Karpas-422 (cell line): Measurements from ENCODE around the gene OTOGL. TPM values are rescaled to one million over a fixed set of nuclear protein-coding genes. Genes with fewer than 3 reads are reported as not detected.

ENCODE experiments used
- DNase-seq: peaks from one replicate; pipeline ENCODE4 v3.0.0-alpha.2; 2015
- H2AFZ ChIP-seq: fragments of 200-600 bp; sonication (generic); 2 replicates; pipeline ENCODE4 v1.6.1; 2014; ENCODE audit warnings: antibody characterized with exemption, low read length, mixed read lengths
- H3K27ac ChIP-seq: fragments of 200-600 bp; sonication (generic); 2 replicates; pipeline ENCODE4 v1.5.1; 2014; ENCODE audit warnings: mild to moderate bottlenecking, low read length, moderate library complexity
- H3K27me3 ChIP-seq: fragments of 200-600 bp; sonication (generic); 2 replicates; pipeline ENCODE4 v1.6.1; 2014; ENCODE audit warnings: low read length, mixed read lengths
- H3K36me3 ChIP-seq: fragments of 200-600 bp; sonication (generic); 2 replicates; pipeline ENCODE4 v1.6.1; 2014; ENCODE audit warnings: low read length, mixed read lengths; ENCODE audit not compliant: insufficient read depth
- H3K4me1 ChIP-seq: fragments of 200-600 bp; sonication (generic); 2 replicates; pipeline ENCODE4 v1.6.1; 2014; ENCODE audit warnings: mild to moderate bottlenecking, low read length, mixed read lengths
- H3K4me2 ChIP-seq: fragments of 200-600 bp; sonication (generic); 2 replicates; pipeline ENCODE4 v1.6.1; 2014; ENCODE audit warnings: low read length, low read depth, mild to moderate bottlenecking; ENCODE audit not compliant: poor library complexity, severe bottlenecking
- H3K4me3 ChIP-seq: fragments of 200-600 bp; sonication (generic); 2 replicates; pipeline ENCODE4 v1.5.1; 2014; ENCODE audit warnings: mild to moderate bottlenecking, antibody characterized with exemption, low read length, mixed read lengths
- H3K79me2 ChIP-seq: fragments of 200-600 bp; sonication (generic); 2 replicates; pipeline ENCODE4 v1.6.1; 2014; ENCODE audit warnings: mild to moderate bottlenecking, low read length, mixed read lengths
- H3K9ac ChIP-seq: fragments of 200-600 bp; sonication (generic); 2 replicates; pipeline ENCODE4 v1.6.0; 2014; ENCODE audit warnings: low read length
- H3K9me2 ChIP-seq: fragments of 200-600 bp; sonication (generic), shearing (Covaris generic); replicated peaks from 2 replicates; pipeline ENCODE4 v1.6.0; 2014; ENCODE audit warnings: mild to moderate bottlenecking, low read length, moderate library complexity; ENCODE audit not compliant: insufficient read depth
- H3K9me3 ChIP-seq: fragments of 300-700, 200-600 bp; sonication (generic); 2 replicates; pipeline ENCODE4 v1.6.1; 2014; ENCODE audit warnings: low read length, mixed read lengths
- H4K20me1 ChIP-seq: fragments of 200-600 bp; sonication (generic); 2 replicates; pipeline ENCODE4 v1.6.1; 2014; ENCODE audit warnings: mild to moderate bottlenecking, antibody characterized with exemption, low read length, low read depth; ENCODE audit not compliant: insufficient read depth
- total RNA-seq: library from RNA; depleted of rRNA; stranded (reverse); fragments of >200 nt; shearing (Covaris generic); gene quantifications from 2 replicates; pipeline ENCODE4 v1.2.3, GENCODE V29; 2014; ENCODE audit warnings: low replicate concordance

The OTOGL gene
- total RNA-seq, 1 experiment from 2014 or later = not detected

DNA sequence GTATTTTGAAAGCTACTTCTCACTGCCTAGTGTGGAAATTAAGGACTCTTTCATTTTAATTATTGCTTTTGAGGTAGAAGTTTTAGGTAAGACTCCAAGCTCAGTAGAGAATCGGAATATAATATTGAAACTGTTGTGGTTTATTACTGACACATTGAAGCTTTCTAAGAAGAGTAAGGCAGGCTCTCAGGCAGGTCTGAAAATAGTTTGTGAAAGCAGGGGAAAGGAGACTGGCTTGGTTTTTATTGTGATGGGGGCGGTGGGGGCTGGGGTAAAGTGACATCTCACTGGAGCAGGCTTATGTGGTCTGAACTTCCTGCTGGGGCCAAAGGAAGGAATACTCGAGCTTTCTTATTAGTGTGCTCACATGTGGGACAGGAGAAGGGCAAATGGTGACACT, 79.5 kb downstream of the OTOGL start:
- Histone ChIP-seq H3K27ac (no peak overlapping the region), H3K4me1 (no peaks in the 10 kb centered on the region), H3K4me3 (no peak overlapping the region), H3K9me3 (no peaks in the 10 kb centered on the region), H3K9me2 (no peaks in the 10 kb centered on the region), H3K36me3 (no peaks in the 10 kb centered on the region), H3K4me2 (no peak overlapping the region), H3K9ac (no peak overlapping the region), H3K27me3 (no peaks in the 10 kb centered on the region), H2AFZ (no peak overlapping the region), H4K20me1 (no peaks in the 10 kb centered on the region), H3K79me2 (no peaks in the 10 kb centered on the region)
- DNase-seq = no peak

DNA sequence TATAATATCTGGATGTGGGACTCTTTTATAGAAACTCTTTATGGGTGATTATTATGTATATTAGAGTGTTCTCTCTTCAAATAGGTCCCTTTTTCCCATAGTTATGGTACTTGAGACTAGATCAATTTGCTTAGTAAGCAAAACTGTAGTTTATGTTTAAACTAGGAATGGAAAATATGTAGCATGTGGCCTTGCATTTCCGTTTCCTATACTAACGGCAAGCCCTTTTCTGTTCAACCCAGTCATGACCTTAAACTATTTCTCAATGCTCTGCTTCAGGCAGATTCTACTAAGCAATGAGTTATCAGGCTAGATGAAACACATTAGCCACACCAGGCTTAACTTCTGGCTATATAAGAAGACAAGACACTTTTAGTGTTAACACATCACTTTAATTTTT, 84.6 kb downstream of the OTOGL start:
- no peaks in the 10 kb centered on the region for H3K9me3 ChIP-seq
- H4K20me1 ChIP-seq = no peaks in the 10 kb centered on the region
- no peaks in the 10 kb centered on the region for H3K9me2 ChIP-seq
- H3K9ac ChIP-seq = no peak overlapping the region
- H3K27me3 ChIP-seq = no peaks in the 10 kb centered on the region
- no peaks in the 10 kb centered on the region for H3K36me3 ChIP-seq
- H3K27ac ChIP-seq = no peak overlapping the region
- H3K79me2 ChIP-seq = no peaks in the 10 kb centered on the region
- no peak overlapping the region for H3K4me3 ChIP-seq
- H2AFZ ChIP-seq = no peak overlapping the region
- no peak overlapping the region for H3K4me2 ChIP-seq
- no peaks in the 10 kb centered on the region for H3K4me1 ChIP-seq
- DNase-seq = no peak

DNA sequence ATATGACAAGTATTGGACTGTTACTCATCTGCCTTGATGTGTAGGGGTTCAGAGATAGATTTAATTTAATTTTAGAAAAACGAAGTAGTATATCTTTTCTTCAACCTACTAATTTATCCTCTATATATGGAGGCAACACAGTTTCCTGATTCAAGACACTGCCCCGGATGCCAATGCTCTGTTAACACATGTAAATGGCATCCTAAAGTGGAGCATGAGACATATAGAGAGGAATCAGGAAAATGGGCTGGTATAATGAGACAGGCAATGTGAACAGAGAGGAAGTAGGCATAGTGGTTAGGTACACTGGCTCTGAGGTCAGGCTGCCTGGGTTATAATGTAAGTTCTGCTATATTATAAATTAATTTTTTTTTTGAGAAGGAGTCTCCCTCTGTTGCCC, 85.6 kb downstream of the OTOGL start:
- H3K9me3 ChIP-seq = no peaks in the 10 kb centered on the region
- no peaks in the 10 kb centered on the region for H3K27me3 ChIP-seq
- H3K9ac ChIP-seq = no peak overlapping the region
- no peak overlapping the region for H3K27ac ChIP-seq
- H3K4me1 ChIP-seq = no peaks in the 10 kb centered on the region
- no peaks in the 10 kb centered on the region for H3K36me3 ChIP-seq
- H3K4me3 ChIP-seq = no peak overlapping the region
- H3K79me2 ChIP-seq = no peaks in the 10 kb centered on the region
- H3K4me2 ChIP-seq = no peak overlapping the region
- no peak for DNase-seq
- H4K20me1 ChIP-seq = no peaks in the 10 kb centered on the region
- H2AFZ ChIP-seq = no peak overlapping the region
- H3K9me2 ChIP-seq = no peaks in the 10 kb centered on the region

DNA sequence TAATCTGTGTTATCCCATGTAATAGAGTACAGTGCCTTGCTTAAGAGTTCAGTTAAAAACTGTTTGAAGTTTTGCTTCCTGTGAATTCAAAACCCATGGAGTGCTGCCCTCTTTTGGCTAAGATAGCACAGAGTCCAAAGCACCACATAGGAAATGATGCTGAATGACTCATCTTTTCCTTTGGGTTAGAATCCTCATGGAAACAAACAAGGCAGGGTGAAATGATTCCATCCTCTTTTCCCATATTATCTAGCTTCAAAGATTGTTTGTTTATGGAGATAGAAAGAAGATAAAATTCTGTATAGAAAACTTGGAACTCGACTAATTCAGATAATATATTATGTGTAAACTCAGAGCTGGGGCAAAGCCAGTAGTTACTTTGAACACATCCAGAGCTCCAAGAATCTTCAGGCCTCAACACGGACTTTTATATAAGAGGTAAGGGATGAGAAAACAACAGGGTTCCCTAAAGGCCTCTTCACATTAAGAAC, 87.4 kb downstream of the OTOGL start:
- Histone ChIP-seq H2AFZ (no peak overlapping the region), H3K9ac (no peak overlapping the region), H3K4me1 (no peaks in the 10 kb centered on the region), H3K79me2 (no peaks in the 10 kb centered on the region), H3K9me2 (no peaks in the 10 kb centered on the region), H3K4me2 (no peak overlapping the region), H3K9me3 (no peaks in the 10 kb centered on the region), H3K27ac (no peak overlapping the region), H3K27me3 (no peaks in the 10 kb centered on the region), H3K4me3 (no peak overlapping the region), H4K20me1 (no peaks in the 10 kb centered on the region), H3K36me3 (no peaks in the 10 kb centered on the region)
- DNase-seq = peak; percentile 69

DNA sequence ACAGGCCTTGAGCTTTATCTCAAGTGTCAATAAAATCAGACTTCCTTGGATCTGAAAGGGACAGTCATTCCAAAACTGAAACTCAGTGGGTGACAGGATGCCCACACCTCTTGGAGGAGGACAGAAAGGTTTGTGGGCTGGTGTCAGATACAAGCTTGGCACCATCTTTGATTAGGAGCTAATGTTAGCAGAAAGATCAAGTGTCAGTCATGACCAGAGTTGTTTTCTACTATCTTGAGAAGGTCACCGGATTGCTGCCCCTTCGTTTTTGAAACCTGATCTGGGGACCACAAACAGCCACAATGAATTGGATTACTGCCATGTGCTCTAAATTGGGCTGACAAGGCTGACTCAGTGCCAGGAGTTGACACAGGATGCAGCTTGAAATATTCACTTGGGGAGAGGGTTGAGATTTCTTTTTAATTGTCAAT, 88.3 kb downstream of the OTOGL start:
- no peak overlapping the region for H3K27ac ChIP-seq
- no peaks in the 10 kb centered on the region for H3K4me1 ChIP-seq
- H3K27me3 ChIP-seq = no peaks in the 10 kb centered on the region
- no peak overlapping the region for H3K4me2 ChIP-seq
- no peak overlapping the region for H3K4me3 ChIP-seq
- no peaks in the 10 kb centered on the region for H3K9me2 ChIP-seq
- H3K79me2 ChIP-seq = no peaks in the 10 kb centered on the region
- H3K9ac ChIP-seq = no peak overlapping the region
- no peaks in the 10 kb centered on the region for H4K20me1 ChIP-seq
- no peaks in the 10 kb centered on the region for H3K36me3 ChIP-seq
- no peak overlapping the region for H2AFZ ChIP-seq
- H3K9me3 ChIP-seq = no peaks in the 10 kb centered on the region
- no peak for DNase-seq

DNA sequence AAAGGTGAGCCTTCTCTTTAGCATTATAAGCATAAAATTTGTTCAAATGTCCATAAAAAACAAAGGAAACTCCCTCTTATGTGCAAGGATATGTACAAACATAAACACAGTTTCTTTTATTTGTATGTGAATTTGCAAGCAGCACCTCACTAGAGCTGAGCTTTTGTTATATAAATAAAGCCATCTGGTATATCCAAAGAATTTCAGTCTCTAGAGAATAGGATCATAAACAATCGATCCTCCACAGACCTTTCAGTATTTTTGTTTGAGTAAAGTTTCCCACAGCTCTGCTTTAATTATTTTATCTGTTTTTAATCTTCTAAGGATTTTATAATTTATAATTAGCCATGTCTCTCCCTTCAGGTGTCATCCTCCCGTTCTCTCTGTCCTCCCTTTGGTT, 89.2 kb downstream of the OTOGL start:
- no peaks in the 10 kb centered on the region for H3K4me1 ChIP-seq
- H3K4me2 ChIP-seq = no peak overlapping the region
- DNase-seq = no peak
- H3K36me3 ChIP-seq = no peaks in the 10 kb centered on the region
- no peaks in the 10 kb centered on the region for H3K79me2 ChIP-seq
- no peaks in the 10 kb centered on the region for H3K9me2 ChIP-seq
- no peak overlapping the region for H3K27ac ChIP-seq
- no peak overlapping the region for H2AFZ ChIP-seq
- H3K27me3 ChIP-seq = no peaks in the 10 kb centered on the region
- no peaks in the 10 kb centered on the region for H4K20me1 ChIP-seq
- H3K9me3 ChIP-seq = no peaks in the 10 kb centered on the region
- H3K4me3 ChIP-seq = no peak overlapping the region
- no peak overlapping the region for H3K9ac ChIP-seq

DNA sequence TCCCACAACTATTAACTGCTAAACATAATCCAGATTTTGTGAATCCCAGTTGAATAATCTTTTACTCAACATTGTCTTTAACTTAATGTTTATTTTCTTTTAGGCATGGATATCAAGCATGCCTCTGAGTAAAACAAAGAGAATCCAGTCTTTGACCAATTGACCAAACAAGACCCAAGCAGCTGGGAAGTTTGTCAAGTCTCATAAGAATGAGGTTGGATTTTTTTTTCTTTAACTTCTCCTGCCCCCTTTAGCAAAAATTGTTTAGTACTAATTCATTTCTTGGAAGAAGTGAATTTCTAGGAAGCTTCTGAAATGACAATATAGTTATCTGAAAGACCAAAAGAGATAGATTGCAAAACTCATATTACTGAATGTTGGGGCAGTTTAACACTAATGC, 89.9 kb downstream of the OTOGL start:
- Histone ChIP-seq H4K20me1 (no peaks in the 10 kb centered on the region), H2AFZ (no peak overlapping the region), H3K4me2 (no peak overlapping the region), H3K9me2 (no peaks in the 10 kb centered on the region), H3K4me3 (no peak overlapping the region), H3K36me3 (no peaks in the 10 kb centered on the region), H3K79me2 (no peaks in the 10 kb centered on the region), H3K9me3 (no peaks in the 10 kb centered on the region), H3K27ac (no peak overlapping the region), H3K4me1 (no peaks in the 10 kb centered on the region), H3K9ac (no peak overlapping the region), H3K27me3 (no peaks in the 10 kb centered on the region)
- DNase-seq = no peak

DNA sequence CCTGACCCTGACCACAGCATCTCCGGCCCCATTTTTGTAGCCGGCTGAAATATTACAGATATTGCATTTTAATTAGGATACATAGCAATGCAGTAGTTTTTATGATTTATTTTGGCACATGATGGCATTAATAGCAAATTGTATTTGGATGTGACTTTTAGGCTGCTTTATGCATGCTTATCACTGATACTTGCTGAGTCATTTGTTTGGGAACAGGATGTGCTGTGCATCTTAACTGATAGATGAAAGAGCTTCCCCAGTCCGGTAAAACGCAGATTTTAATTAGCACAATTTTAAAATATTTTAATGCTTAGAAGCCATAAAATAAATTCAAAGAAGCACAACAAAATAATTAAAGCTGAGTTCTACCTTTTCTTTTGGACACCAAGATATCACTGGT, 90.7 kb downstream of the OTOGL start:
- no peak overlapping the region for H3K27ac ChIP-seq
- no peaks in the 10 kb centered on the region for H3K9me2 ChIP-seq
- H3K27me3 ChIP-seq = no peaks in the 10 kb centered on the region
- H3K36me3 ChIP-seq = no peaks in the 10 kb centered on the region
- H4K20me1 ChIP-seq = no peaks in the 10 kb centered on the region
- no peaks in the 10 kb centered on the region for H3K79me2 ChIP-seq
- H3K4me1 ChIP-seq = no peaks in the 10 kb centered on the region
- no peak overlapping the region for H3K9ac ChIP-seq
- DNase-seq = no peak
- no peak overlapping the region for H3K4me3 ChIP-seq
- no peak overlapping the region for H2AFZ ChIP-seq
- H3K9me3 ChIP-seq = no peaks in the 10 kb centered on the region
- H3K4me2 ChIP-seq = no peak overlapping the region

DNA sequence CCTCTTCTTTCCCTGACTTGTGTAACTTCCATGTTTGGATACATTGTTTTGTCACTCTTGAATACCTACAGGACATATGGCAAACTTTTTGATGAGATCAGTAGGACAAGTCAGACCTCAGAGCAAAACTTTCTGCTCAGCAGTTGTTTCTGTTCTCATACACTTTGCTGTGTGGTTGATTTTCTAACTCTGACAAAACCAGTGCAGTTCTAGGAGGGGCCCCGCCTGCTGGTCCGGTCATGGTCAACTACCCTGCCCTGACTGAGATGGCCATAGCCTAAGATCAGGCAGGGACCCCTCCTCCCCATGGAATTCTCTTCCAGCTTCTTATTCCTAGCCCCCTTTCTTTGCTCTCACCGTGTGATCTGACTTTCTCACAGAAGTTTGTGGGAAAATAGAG, 92.8 kb downstream of the OTOGL start:
- no peaks in the 10 kb centered on the region for H3K79me2 ChIP-seq
- no peak overlapping the region for H3K4me3 ChIP-seq
- no peak overlapping the region for H3K9ac ChIP-seq
- H2AFZ ChIP-seq = no peak overlapping the region
- no peaks in the 10 kb centered on the region for H4K20me1 ChIP-seq
- DNase-seq = no peak
- no peak overlapping the region for H3K4me2 ChIP-seq
- H3K4me1 ChIP-seq = no peaks in the 10 kb centered on the region
- H3K27me3 ChIP-seq = no peaks in the 10 kb centered on the region
- H3K9me2 ChIP-seq = no peaks in the 10 kb centered on the region
- H3K36me3 ChIP-seq = no peaks in the 10 kb centered on the region
- H3K9me3 ChIP-seq = no peaks in the 10 kb centered on the region
- H3K27ac ChIP-seq = no peak overlapping the region
